ENCODE data around the gene TSPY10. TPM values are rescaled to one million over a fixed set of nuclear protein-coding genes. Genes with fewer than 3 reads are reported as not detected.
"Not testable (repeated sequence)": the region's sequence is repeated elsewhere in the genome, so short reads cannot be mapped to it uniquely, and the experiment has no call there.

The TSPY10 gene, protein sequence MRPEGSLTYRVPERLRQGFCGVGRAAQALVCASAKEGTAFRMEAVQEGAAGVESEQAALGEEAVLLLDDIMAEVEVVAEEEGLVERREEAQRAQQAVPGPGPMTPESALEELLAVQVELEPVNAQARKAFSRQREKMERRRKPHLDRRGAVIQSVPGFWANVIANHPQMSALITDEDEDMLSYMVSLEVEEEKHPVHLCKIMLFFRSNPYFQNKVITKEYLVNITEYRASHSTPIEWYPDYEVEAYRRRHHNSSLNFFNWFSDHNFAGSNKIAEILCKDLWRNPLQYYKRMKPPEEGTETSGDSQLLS
- not detected for total RNA-seq

DNA sequence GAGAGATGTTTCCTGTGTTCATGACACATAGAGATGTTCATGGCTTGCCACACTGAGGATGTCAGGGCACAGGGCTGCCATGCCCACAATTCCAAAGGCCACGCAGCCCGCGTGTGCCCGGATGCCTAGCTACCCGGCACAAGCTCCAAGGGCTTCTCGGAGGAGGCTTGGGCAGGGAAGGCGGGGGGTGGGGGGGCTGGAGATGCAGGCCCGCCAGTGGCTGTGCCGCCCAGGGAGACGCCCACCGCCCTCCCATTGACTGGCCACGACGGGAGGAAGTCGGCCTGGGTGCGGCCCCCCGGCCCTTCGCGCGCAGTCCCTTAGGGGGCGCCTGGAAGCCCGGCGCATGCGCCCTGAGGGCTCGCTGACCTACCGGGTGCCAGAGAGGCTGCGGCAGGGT is at the start of gene TSPY10:
TSS of gene TSPY10 (plus strand) at position 301 of the 400 bp plus-strand sequence. CDS start at position 347, 46 bp downstream.
- TF ChIP-seq, protein P1, sequence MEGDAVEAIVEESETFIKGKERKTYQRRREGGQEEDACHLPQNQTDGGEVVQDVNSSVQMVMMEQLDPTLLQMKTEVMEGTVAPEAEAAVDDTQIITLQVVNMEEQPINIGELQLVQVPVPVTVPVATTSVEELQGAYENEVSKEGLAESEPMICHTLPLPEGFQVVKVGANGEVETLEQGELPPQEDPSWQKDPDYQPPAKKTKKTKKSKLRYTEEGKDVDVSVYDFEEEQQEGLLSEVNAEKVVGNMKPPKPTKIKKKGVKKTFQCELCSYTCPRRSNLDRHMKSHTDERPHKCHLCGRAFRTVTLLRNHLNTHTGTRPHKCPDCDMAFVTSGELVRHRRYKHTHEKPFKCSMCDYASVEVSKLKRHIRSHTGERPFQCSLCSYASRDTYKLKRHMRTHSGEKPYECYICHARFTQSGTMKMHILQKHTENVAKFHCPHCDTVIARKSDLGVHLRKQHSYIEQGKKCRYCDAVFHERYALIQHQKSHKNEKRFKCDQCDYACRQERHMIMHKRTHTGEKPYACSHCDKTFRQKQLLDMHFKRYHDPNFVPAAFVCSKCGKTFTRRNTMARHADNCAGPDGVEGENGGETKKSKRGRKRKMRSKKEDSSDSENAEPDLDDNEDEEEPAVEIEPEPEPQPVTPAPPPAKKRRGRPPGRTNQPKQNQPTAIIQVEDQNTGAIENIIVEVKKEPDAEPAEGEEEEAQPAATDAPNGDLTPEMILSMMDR (IDR thresholded peaks at IDR 0.05; ENCODE audit: low read depth): not testable (repeated sequence)

DNA sequence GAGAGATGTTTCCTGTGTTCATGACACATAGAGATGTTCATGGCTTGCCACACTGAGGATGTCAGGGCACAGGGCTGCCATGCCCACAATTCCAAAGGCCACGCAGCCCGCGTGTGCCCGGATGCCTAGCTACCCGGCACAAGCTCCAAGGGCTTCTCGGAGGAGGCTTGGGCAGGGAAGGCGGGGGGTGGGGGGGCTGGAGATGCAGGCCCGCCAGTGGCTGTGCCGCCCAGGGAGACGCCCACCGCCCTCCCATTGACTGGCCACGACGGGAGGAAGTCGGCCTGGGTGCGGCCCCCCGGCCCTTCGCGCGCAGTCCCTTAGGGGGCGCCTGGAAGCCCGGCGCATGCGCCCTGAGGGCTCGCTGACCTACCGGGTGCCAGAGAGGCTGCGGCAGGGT is 40.7 kb upstream of the TSPY10 start, which contains the start of gene TSPY9:
TSS of gene TSPY9 (plus strand) at position 301 of the 400 bp plus-strand sequence. CDS start at position 347, 46 bp downstream.
- TF ChIP-seq, protein P1 (IDR thresholded peaks at IDR 0.05; ENCODE audit: low read depth): not testable (repeated sequence)

Other genes with a start within 250 kb of the TSPY10 start
- gene TSPY4, start 190.4 kb upstream of the TSPY10 start, total RNA-seq: not detected
- gene TSPY8, start 170.1 kb upstream of the TSPY10 start, total RNA-seq: not detected
- not detected for gene TSPY3, start 129.5 kb upstream of the TSPY10 start, total RNA-seq
- not detected for gene TSPY1, start 60.9 kb upstream of the TSPY10 start, total RNA-seq
- not detected for gene TSPY9, start 40.6 kb upstream of the TSPY10 start, total RNA-seq